H54 (cell line): ENCODE measurements around the gene ACBD4.

ENCODE experiments used
- DNase-seq: peaks from one replicate; pipeline ENCODE4 v3.0.0; 2011; ENCODE audit warnings: low spot score, mixed read lengths; ENCODE audit not compliant: insufficient read length
- FAIRE-seq: peaks from 3 replicates; lab custom pipeline; 2011; peaks lifted over from hg19 to GRCh38; lab: Jason Lieb, UNC
- POLR2A ChIP-seq: IDR thresholded peaks from 2 replicates; pipeline ENCODE4 v1.6.1; 2011; ENCODE audit warnings: low read depth, mild to moderate bottlenecking, low read length

The ACBD4 gene

DNA sequence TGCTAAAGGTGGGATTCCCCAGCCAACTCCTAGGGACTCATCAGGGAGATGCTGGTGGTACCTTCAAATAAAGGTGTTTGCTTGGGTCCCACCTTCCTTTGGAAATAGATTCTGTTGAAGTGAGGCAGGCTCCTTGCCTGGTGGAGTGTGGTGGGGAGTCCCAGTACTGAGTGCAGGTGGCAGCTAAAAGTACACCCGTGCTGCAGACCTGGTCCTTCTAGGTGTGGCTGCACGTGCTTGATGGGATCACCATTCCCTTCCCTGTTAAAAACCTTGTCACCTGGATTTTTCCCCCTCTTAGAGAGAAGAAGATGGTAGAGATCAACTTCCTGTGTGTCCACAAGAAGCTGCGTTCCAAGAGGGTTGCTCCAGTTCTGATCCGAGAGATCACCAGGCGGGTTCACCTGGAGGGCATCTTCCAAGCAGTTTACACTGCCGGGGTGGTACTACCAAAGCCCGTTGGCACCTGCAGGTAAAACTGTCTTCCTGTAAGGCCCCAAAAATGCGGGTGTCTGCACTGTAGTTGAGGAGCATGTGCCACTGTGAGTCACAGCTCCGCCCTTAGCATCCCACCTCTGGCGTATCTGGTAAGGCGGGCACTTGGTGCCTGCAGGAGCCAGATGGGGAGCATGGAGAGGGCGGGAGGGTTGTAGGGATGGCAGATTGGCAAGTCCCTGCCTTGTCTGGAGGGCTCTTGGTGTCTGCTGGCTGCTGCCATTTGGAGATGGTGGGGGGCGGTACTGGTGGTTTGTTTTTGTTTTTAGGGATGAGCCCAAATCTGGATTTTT, 37.2 kb upstream of the ACBD4 start:
- DNase-seq, result no peak
- TF ChIP-seq POLR2A, result no peak
- FAIRE-seq, result no peak

DNA sequence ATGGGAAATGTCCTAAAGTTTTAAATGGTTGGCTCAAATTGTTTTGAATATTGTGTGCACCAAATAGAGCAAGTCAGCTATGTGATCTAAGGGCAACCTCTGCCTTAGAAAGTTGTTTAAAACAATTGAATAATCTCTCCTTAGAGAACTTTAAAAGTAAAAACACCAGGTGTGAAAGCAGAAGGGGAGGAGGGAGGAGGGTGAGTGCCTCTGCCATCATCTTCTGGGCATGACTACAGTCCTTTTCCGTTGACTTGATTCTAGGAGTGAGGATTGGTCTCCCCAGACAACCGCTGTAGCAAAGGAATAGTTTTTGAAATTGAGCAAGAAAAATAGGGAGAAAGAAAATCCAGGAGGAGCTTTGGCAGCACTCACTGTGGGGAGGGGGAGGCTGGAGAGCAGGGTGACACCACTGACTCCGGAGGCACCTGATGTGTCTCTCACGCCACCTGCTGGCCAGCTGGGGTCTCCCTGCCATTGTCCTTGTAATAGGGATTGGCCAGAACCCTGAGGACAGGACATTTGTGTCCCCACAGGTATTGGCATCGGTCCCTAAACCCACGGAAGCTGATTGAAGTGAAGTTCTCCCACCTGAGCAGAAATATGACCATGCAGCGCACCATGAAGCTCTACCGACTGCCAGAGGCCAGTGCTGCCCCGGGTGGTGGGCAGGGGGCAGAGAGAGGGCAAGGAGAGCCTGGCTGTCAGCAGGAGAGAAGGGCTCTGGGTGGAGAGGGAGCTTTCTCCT, 36.4 kb upstream of the ACBD4 start:
- no peak for TF ChIP-seq POLR2A
- FAIRE-seq, result no peak
- DNase-seq, result peak; percentile 84

DNA sequence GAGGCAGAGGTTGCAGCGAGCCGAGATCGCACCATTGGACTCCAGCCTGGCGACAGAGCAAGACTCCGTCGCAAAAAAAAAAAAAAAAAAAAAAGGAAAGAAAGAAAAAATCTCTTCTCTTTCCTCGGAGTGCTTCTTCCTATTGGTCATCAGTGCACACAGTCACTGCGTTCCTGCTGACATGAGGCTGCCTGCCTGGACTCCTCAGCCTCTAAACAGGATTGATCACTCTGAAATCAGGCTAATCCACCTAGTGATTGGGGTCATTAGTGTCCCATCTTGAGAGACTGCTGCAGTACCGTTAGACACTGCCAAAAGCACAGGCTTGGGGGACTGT, 34.0 kb upstream of the ACBD4 start:
- TF ChIP-seq POLR2A, result no peak
- DNase-seq (no peak), FAIRE-seq (no peak)

DNA sequence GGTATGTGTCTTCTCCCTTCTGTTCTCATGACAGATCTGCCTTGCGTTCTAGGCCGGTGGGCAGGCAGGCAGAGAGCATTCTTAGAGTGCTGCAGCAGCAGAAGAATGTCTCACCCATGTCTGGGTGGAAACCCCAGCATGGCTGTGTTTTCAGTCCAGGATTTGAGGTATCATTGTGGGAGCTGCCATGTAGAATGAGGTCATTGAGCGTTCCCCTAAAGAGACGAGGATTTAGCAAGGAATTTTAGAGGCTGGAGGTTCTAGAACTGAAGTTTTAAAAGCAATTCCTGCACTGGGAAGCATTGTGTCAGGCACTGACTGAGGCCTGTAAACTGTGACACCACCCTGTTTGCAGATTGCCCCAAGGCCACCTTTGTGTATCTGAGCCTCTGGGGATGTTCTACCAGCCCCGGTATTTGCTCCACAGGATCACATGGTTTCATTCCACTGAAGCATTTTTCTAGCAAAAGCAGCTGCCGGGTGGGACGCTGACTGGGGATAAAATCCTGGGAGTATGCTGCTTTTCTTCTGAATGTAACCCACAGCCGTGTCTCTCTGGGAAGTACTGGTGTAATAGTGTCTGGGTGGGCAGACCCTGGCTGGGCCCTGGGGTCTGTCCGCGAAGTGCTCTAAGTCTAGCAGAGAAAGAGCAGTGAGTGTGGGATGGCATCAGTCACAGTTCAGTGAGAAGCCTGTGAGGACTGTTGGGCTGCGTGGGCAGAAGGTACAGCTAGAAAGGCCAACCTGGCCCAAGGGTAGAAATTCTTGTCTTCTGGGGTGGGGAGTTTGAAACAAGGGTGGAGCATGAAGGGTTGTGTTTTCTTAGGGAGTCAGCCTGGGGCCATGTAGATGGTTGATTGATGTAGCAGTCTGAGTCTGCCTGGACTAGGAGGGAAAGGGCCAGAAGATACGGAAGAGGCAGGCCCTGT, 33.3 kb upstream of the ACBD4 start:
- FAIRE-seq (no peak), DNase-seq (no peak)
- no peak for TF ChIP-seq POLR2A

DNA sequence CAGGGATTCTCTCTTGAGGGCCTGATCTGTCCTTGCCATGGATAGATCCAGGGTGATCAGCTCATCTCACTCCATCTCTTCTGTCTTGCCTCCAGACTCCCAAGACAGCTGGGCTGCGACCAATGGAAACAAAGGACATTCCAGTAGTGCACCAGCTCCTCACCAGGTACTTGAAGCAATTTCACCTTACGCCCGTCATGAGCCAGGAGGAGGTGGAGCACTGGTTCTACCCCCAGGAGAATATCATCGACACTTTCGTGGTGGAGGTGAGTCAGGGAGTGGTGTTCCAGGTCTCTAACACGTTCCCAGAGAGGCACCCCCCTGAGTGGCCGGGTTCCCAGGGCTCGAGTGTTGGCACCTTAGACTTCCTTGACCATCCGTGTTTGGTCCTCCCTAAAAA, 32.6 kb upstream of the ACBD4 start:
- TF ChIP-seq POLR2A, result no peak
- DNase-seq (no peak), FAIRE-seq (no peak)

DNA sequence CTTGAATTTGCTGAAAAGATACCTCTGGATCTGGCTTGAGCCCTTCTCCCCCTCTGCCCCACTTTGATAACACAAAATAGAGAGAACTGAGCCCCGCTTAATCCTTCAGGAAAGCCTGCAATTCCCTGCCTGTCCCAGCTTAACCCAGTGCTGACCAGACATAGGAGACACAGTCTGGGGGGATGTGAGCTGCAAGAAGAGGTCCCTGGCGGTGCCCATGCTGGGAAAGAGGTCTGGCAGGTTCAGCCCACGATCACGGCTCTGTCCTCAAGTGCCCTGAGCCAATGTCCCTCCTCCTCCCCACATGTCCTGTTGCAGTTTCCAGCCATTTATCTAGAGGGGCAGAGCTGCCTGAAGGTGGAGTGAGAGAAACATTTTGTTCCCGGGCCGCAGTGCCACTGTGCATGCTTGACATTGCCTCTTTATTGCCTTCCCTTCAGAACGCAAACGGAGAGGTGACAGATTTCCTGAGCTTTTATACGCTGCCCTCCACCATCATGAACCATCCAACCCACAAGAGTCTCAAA, 32.2 kb upstream of the ACBD4 start:
- TF ChIP-seq POLR2A, result no peak
- FAIRE-seq (no peak), DNase-seq (no peak)

DNA sequence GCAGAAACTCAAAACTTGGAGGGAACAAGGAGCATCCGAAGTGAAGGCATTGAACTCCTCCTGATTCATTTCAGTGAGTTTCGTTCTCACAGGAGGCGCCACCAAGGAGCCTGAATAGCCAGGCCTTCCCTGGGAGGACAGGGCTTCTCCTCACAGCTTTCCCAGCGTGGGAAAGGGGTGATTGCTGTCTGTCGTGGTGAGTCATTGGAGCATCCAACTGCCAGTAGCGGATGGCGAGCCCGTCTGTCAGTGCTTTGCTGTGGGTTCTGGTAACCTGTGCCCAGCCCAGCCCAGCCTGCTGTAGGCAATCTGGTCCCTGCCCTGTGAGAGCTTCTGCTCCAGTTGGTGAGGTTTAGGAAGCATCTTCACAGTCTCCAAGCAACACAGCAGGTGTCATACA, 31.5 kb upstream of the ACBD4 start:
- TF ChIP-seq POLR2A, result no peak
- no peak for DNase-seq
- FAIRE-seq, result no peak

DNA sequence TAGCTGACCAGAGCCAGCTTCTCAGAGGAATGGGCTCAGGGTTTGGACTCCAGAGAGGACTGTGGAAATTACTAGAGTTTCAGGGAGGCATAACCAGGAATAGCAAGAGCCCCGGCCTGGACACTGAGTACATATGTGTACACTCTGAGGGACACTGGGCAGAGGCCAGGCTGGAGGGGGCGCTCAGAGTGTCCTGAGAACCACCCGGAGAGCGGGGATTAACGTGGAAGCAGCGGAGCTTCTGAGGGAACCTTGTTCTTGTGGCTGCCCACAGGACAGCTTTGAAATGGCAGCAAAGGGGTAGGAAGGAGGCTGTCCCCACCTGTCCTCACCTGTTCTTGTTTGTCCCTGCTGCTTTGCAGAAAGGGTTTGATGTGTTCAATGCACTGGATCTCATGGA, 31.0 kb upstream of the ACBD4 start:
- no peak for FAIRE-seq
- TF ChIP-seq POLR2A, result no peak
- no peak for DNase-seq

DNA sequence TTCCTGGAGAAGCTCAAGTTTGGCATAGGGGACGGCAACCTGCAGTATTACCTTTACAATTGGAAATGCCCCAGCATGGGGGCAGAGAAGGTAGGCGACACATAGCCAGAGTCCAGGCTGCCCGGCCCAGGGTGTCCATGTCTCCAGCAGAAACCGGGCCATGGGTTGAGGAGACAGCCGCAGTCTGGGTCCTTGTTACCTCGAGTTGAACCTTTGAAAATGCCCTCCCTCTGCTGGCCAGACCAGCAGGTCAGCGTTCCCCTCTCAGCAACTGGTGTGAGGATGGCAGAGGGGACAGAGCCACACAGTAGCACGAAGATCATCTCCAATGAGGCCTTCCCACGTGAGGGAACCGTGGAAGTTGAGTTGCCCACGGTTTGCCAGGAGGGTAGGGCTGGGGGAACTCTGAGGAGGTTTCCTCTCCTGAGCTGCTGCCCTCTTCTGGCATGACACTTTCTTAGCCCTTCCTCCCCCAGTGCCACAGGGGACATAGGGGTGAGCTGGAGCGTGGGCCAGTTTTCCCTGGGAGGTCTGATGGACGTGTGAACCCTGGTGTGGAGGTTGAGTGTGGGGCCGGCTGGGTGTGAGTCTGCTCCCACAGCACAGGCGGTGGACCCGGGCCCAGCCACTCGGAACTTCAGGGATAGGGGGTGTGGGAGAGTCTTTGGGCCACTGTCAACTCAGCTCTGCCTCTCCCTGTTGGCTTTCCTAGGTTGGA, 30.4 kb upstream of the ACBD4 start:
- DNase-seq (no peak), FAIRE-seq (no peak)
- no peak for TF ChIP-seq POLR2A

DNA sequence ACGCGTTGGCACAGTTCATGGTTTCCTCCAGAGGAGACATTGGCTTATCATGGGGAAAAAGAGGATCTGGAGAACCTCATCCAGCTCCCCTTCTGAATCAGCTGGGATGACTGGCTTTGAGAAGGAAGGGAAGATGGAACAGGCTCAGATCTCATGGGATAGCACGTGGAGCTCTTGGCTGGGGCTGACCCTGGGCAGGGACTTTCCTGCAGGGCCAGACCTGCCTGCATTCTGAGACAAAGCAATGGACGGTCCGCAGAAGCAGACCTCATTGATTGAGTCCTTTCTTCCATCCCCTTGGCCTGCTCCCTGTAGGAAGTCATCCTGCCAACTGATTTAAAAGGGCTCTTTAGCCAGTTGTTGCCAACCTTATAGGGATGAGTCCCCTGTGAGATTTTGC, 29.4 kb upstream of the ACBD4 start:
- FAIRE-seq (no peak), DNase-seq (no peak)
- no peak for TF ChIP-seq POLR2A

DNA sequence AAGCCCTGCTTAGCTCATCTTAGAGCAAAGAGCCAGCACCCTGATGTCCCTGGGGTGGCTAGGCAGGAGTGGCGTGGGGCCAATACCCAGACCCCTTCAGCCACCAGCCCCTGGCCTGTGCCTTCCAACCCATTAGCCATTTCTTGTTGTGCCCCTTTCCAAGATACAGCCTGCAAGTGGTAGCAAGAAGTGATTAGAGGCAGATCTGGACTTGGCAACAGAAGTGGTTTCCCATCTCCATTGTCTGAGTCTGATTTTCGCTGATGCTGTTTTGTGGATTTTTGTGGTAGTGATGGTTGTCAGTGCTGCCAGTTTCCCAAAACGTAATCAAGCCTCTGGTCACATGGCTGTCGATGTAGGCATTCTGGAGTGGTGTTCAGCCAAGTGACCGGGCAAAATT, 28.9 kb upstream of the ACBD4 start:
- no peak for DNase-seq
- TF ChIP-seq POLR2A, result no peak
- no peak for FAIRE-seq

DNA sequence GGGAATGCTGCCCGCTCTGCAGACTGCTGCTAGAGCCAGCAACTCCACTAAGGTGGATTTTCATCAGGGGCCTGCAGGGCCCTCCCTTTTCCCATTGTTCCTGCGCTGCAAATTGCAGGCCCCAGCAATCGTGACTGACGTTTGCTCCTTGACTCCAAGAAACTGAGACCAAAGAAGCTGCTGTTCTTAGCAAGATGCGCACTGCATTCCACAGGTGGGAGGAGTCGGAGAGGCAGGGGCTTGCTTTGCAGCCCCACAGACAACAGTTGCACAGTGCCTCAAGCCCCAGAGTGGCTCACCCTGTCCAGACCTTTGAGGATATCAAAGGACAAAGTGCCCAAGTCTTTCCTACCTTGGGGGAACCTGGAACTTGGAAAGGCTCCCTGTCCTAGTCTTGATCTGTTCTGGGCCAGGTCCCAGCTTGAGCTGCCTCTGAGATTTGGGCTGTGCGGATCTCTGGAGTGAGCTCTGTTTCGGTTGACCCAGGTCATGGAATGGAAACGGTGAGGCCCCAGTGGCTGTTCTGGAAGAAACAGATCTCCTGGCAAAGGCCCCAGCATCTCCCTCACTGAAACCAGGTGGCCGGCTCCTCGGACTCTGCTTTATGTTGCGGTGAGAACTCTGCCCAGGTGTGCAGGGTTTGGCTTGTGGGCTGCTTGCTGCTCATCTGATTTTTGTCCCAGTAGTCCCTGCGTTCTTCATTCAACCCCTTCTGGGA, 28.0 kb upstream of the ACBD4 start:
- TF ChIP-seq POLR2A, result no peak
- DNase-seq (no peak), FAIRE-seq (no peak)

DNA sequence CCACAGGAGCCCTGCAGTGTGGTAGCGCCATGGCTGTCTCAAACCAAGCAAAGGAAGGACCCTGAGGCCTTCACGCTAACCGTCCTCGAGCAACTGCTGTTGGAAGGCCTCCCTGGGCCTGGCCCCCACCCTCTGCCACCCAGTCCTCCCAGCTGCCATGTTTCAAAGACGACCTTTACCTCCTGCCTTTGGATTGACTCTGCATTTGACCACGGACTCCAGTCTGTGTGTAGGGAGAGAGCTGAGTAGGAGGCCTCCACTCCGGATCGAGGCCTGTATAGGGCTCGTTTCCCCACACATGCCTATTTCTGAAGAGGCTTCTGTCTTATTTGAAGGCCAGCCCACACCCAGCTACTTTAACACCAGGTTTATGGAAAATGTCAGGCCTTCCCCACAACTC, 27.4 kb upstream of the ACBD4 start:
- TF ChIP-seq POLR2A, result no peak
- DNase-seq (no peak), FAIRE-seq (no peak)
